Endothelial cell (in vitro differentiated cells): ENCODE data around the gene TCF15. TPM values are rescaled to one million over a fixed set of nuclear protein-coding genes. Genes with fewer than 3 reads are reported as not detected.

Source experiments
- DNase-seq: peaks from one replicate; pipeline ENCODE4 v3.0.0; 2021; ENCODE audit warnings: low spot score
- H3K27ac Mint-ChIP-seq: one replicate; pipeline ENCODE4 v1.8.0; 2021; ENCODE audit warnings: mixed read lengths, inconsistent platforms; ENCODE audit not compliant: unreplicated experiment
- H3K27me3 Mint-ChIP-seq: one replicate; pipeline ENCODE4 v1.8.0; 2021; ENCODE audit warnings: mild to moderate bottlenecking, moderate library complexity, mixed read lengths, inconsistent platforms; ENCODE audit not compliant: unreplicated experiment
- H3K36me3 Mint-ChIP-seq: one replicate; pipeline ENCODE4 v1.8.0; 2021; ENCODE audit warnings: mild to moderate bottlenecking, low read depth, mixed read lengths, inconsistent platforms; ENCODE audit not compliant: unreplicated experiment
- H3K4me1 Mint-ChIP-seq: one replicate; pipeline ENCODE4 v1.8.0; 2021; ENCODE audit warnings: mild to moderate bottlenecking, mixed read lengths, inconsistent platforms; ENCODE audit not compliant: unreplicated experiment
- H3K4me3 Mint-ChIP-seq: one replicate; pipeline ENCODE4 v1.8.0; 2021; ENCODE audit warnings: mild to moderate bottlenecking, mixed read lengths, inconsistent platforms; ENCODE audit not compliant: unreplicated experiment
- H3K9me3 Mint-ChIP-seq: one replicate; pipeline ENCODE4 v1.8.0; 2021; ENCODE audit warnings: mixed read lengths, inconsistent platforms; ENCODE audit not compliant: unreplicated experiment
- total RNA-seq: library from RNA; stranded (reverse); fragmentation: NEBNext Ultra II Directional; extraction: Animal tissue kit (Norgen Biotek cat#: 25700); gene quantifications from one replicate; pipeline ENCODE4 v1.2.1, GENCODE V29; 2021; ENCODE audit not compliant: unreplicated experiment
- TF ChIP-seq, protein P1 (sequence below): fragments of 200-600 bp; sonication (generic); IDR thresholded peaks from one replicate; pipeline ENCODE4 v1.5.0; 2021; ENCODE audit warnings: antibody characterized with exemption; ENCODE audit not compliant: unreplicated experiment

Gene TCF15
- total RNA-seq, 1 donor from 2014 or later, result 6.6 TPM

GRCh38 chr20:625360-625932 lies 15.3 kb upstream of the TCF15 start:
- no peak for DNase-seq
- Mint-ChIP-seq H3K36me3 (no peaks in the 10 kb centered on the region), H3K4me1 (peaks cover 30% of the 10 kb centered on the region), H3K27me3 (peaks cover 5% of the 10 kb centered on the region), H3K9me3 (no peaks in the 10 kb centered on the region), H3K4me3 (no peak overlapping the region), H3K27ac (peak overlapping the region; percentile 2)
- TF ChIP-seq, protein P1, sequence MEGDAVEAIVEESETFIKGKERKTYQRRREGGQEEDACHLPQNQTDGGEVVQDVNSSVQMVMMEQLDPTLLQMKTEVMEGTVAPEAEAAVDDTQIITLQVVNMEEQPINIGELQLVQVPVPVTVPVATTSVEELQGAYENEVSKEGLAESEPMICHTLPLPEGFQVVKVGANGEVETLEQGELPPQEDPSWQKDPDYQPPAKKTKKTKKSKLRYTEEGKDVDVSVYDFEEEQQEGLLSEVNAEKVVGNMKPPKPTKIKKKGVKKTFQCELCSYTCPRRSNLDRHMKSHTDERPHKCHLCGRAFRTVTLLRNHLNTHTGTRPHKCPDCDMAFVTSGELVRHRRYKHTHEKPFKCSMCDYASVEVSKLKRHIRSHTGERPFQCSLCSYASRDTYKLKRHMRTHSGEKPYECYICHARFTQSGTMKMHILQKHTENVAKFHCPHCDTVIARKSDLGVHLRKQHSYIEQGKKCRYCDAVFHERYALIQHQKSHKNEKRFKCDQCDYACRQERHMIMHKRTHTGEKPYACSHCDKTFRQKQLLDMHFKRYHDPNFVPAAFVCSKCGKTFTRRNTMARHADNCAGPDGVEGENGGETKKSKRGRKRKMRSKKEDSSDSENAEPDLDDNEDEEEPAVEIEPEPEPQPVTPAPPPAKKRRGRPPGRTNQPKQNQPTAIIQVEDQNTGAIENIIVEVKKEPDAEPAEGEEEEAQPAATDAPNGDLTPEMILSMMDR, result no peak

DNA sequence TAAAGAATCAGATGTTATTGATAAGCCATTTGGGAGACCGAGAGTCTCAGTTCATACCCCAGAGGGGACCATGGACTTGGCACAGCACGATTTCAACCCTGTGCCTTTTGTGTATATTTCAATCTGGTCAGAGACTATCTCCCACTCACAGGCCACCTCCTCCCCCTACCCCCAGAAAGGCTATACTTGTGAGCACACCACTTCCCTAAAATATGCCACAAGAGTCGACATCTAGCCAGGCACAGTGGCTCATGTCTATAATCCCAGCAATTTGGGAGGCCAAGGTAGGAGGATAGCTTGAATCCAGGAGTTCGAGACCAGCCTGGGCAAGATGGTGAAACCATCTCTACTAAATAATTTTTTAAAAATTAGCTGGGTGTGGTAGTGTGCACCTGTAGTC lies 13.6 kb upstream of the TCF15 start:
- peaks cover 30% of the 10 kb centered on the region for H3K4me1 Mint-ChIP-seq
- no peaks in the 10 kb centered on the region for H3K9me3 Mint-ChIP-seq
- H3K27ac Mint-ChIP-seq, result no peak overlapping the region
- H3K36me3 Mint-ChIP-seq, result peaks cover 3% of the 10 kb centered on the region
- TF ChIP-seq, protein P1, result no peak
- peaks cover 7% of the 10 kb centered on the region for H3K27me3 Mint-ChIP-seq
- no peak overlapping the region for H3K4me3 Mint-ChIP-seq
- DNase-seq, result no peak

DNA sequence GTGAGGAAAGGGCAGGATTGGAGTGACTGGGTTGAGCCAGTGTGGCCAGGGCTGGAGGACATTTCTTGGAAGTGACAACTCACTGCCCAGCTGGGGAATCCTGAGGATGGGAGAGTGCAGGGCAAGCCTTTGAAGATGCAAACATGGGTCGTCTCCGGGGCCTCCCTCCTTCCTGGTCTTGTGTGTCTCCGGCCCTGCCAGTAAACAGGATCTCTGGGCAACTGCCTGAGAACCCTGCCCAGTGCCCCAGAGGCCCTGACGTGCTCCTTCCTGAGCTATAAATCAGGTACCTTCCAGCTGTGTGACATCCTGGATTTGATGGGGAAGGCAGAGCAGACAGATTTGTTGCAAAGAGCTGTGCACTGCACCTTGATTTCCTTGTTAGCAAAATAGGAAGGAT lies 12.9 kb upstream of the TCF15 start:
- no peak overlapping the region for H3K4me3 Mint-ChIP-seq
- H3K27ac Mint-ChIP-seq, result no peak overlapping the region
- peaks cover 7% of the 10 kb centered on the region for H3K27me3 Mint-ChIP-seq
- TF ChIP-seq, protein P1, result no peak
- DNase-seq, result no peak
- no peaks in the 10 kb centered on the region for H3K9me3 Mint-ChIP-seq
- H3K36me3 Mint-ChIP-seq, result peaks cover 3% of the 10 kb centered on the region
- peaks cover 30% of the 10 kb centered on the region for H3K4me1 Mint-ChIP-seq

DNA sequence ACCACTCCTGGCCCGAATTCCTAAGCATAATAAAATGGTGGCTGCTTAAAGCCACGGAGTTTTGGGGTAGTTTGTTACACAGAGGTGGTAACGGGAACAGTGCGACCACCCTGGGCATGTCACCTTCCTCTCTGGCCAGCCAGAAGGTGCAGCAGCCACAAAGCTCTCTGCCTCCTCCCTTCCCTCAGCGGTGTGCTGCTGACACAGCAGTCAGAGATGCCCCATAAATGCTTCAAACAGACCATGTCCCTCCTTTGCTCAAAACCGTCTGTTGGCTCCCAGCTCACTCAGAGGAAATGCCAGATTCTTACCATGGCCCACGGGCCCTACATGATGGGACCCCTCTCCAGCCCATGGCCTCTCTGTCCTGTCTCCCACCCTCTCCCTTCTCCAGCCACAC lies 12.1 kb upstream of the TCF15 start:
- TF ChIP-seq, protein P1, result no peak
- Mint-ChIP-seq H3K4me1 (peaks cover 30% of the 10 kb centered on the region), H3K27me3 (peaks cover 6% of the 10 kb centered on the region), H3K4me3 (no peak overlapping the region), H3K9me3 (no peaks in the 10 kb centered on the region), H3K27ac (peak overlapping the region; percentile 50), H3K36me3 (peaks cover 3% of the 10 kb centered on the region)
- DNase-seq, result no peak

- Mint-ChIP-seq H3K27ac (peak overlapping the region; percentile 31), H3K4me1 (peaks cover 30% of the 10 kb centered on the region), H3K4me3 (no peak overlapping the region), H3K36me3 (peaks cover 3% of the 10 kb centered on the region), H3K27me3 (peaks cover 6% of the 10 kb centered on the region), H3K9me3 (no peaks in the 10 kb centered on the region)
- no peak for DNase-seq
- TF ChIP-seq, protein P1, result no peak
Observed at GRCh38 chr20:621125-621756, 11.1 kb upstream of the TCF15 start.
